Measurements from ENCODE around the gene CADPS. TPM values are rescaled to one million over a fixed set of nuclear protein-coding genes. Genes with fewer than 3 reads are reported as not detected.

Gene CADPS
- total RNA-seq, 4 donors from 2014 or later: 0.31 to 14.4 (median 5.2) TPM

- Histone ChIP-seq H3K4me3 (no peak overlapping the region), H3K27ac (no peak overlapping the region), H3K4me1 (no peaks in the 10 kb centered on the region), H3K27me3 (no peaks in the 10 kb centered on the region), H3K36me3 (no peaks in the 10 kb centered on the region), H3K9me3 (peaks cover 0 to 6% (median 0%) of the 10 kb centered on the region in 3 donors)
- ATAC-seq: no peak
- 37 to 50% methylated on average over 2 to 5 of the region's 5 CpGs for WGBS, 2 donors (ENCODE audit: low coverage in 1 of 2)
- TF ChIP-seq CTCF (IDR thresholded peaks at IDR 0.05): no peak
Measured at GRCh38 chr3:62574266-62574898, 300.8 kb downstream of the CADPS start.

GRCh38 chr3:62571916-62572315 is 303.3 kb downstream of the CADPS start:
- Histone ChIP-seq H3K27me3 (no peaks in the 10 kb centered on the region), H3K27ac (no peak overlapping the region), H3K9me3 (no peaks in the 10 kb centered on the region), H3K4me3 (no peak overlapping the region), H3K36me3 (no peaks in the 10 kb centered on the region), H3K4me1 (no peaks in the 10 kb centered on the region)
- 85 to 91% methylated on average over 3 to 4 of the region's 4 CpGs for WGBS, 2 donors (ENCODE audit: low coverage in 1 of 2)
- TF ChIP-seq POLR2AphosphoS5 (IDR thresholded peaks at IDR 0.05) (no peak), CTCF (IDR thresholded peaks at IDR 0.05) (no peak), EP300 (IDR thresholded peaks at IDR 0.05) (no peak), POLR2A (IDR thresholded peaks at IDR 0.05) (no peak)
- ATAC-seq: no peak

GRCh38 chr3:62570888-62571287 is 304.3 kb downstream of the CADPS start:
- Histone ChIP-seq H3K36me3 (no peaks in the 10 kb centered on the region), H3K27ac (no peak overlapping the region), H3K4me1 (no peaks in the 10 kb centered on the region), H3K9me3 (no peaks in the 10 kb centered on the region), H3K4me3 (no peak overlapping the region), H3K27me3 (no peaks in the 10 kb centered on the region)
- 40 to 42% methylated on average over 2 to 5 of the region's 6 CpGs for WGBS, 2 donors (ENCODE audit: low coverage in 1 of 2)
- ATAC-seq: no peak
- TF ChIP-seq CTCF (IDR thresholded peaks at IDR 0.05): no peak
- TF ChIP-seq POLR2A (IDR thresholded peaks at IDR 0.05): no peak
- no peak for TF ChIP-seq EP300 (IDR thresholded peaks at IDR 0.05)
- TF ChIP-seq POLR2AphosphoS5 (IDR thresholded peaks at IDR 0.05): no peak

GRCh38 chr3:62569609-62570008 is 305.6 kb downstream of the CADPS start:
- TF ChIP-seq POLR2A (IDR thresholded peaks at IDR 0.05) (no peak), POLR2AphosphoS5 (IDR thresholded peaks at IDR 0.05) (no peak), CTCF (IDR thresholded peaks at IDR 0.05) (no peak)
- H3K9me3 ChIP-seq: no peaks in the 10 kb centered on the region
- H3K4me3 ChIP-seq: no peak overlapping the region
- H3K4me1 ChIP-seq: no peaks in the 10 kb centered on the region
- no peak overlapping the region for H3K27ac ChIP-seq
- H3K36me3 ChIP-seq: no peaks in the 10 kb centered on the region
- H3K27me3 ChIP-seq: no peaks in the 10 kb centered on the region
- ATAC-seq: no peak

GRCh38 chr3:62567097-62568021 is 307.9 kb downstream of the CADPS start:
- no peak overlapping the region for H3K4me3 ChIP-seq
- 49 to 51% methylated on average over 3 to 9 of the region's 11 CpGs for WGBS, 2 donors (ENCODE audit: low coverage in 1 of 2)
- no peak overlapping the region for H3K27ac ChIP-seq
- no peaks in the 10 kb centered on the region for H3K27me3 ChIP-seq
- no peaks in the 10 kb centered on the region for H3K36me3 ChIP-seq
- no peaks in the 10 kb centered on the region for H3K4me1 ChIP-seq
- no peak for TF ChIP-seq EP300 (IDR thresholded peaks at IDR 0.05)
- no peak for TF ChIP-seq POLR2AphosphoS5 (IDR thresholded peaks at IDR 0.05)
- TF ChIP-seq POLR2A (IDR thresholded peaks at IDR 0.05): no peak
- no peak for TF ChIP-seq CTCF (IDR thresholded peaks at IDR 0.05)
- H3K9me3 ChIP-seq: no peaks in the 10 kb centered on the region
- peak; percentile 82 for ATAC-seq
